Upper lobe of left lung (tissue), 6 donors: Measurements from ENCODE around the gene AKAP11. TPM values are rescaled to one million over a fixed set of nuclear protein-coding genes. Genes with fewer than 3 reads are reported as not detected.

ENCODE experiments used
- ATAC-seq, 2 donors: fragments of 200-7000 bp; cut with Tn5 transposase; one replicate each; pipeline ENCODE4 v1.9.1; 2022; ENCODE audit warnings: mild to moderate bottlenecking in 2 of 2, moderate library complexity in 2 of 2; ENCODE audit not compliant: low FRiP score in 2 of 2
- DNase-seq, 2 donors: peaks; one replicate each; pipeline ENCODE4 v3.0.0-alpha.2; 2019 to 2020
- H3K27ac ChIP-seq, 4 donors: fragments of 200-600 bp; sonication (generic); one replicate each; pipeline ENCODE4 v1.5.1; 2016 to 2019
- H3K27me3 ChIP-seq, 4 donors: fragments of 200-600 bp; sonication (generic); one replicate each; pipeline ENCODE4 v1.5.1; 2017 to 2019
- H3K36me3 ChIP-seq, 4 donors: fragments of 200-600 bp; sonication (generic); one replicate each; pipeline ENCODE4 v1.5.1; 2016 to 2019
- H3K4me1 ChIP-seq, 4 donors: fragments of 200-600 bp; sonication (generic); one replicate each; pipeline ENCODE4 v1.5.1; 2018 to 2019
- H3K4me3 ChIP-seq, 4 donors: fragments of 200-600 bp; sonication (generic); one replicate each; pipeline ENCODE4 v1.5.1; 2017 to 2019; ENCODE audit warnings: mild to moderate bottlenecking in 2 of 4, moderate library complexity in 1 of 4
- H3K9me3 ChIP-seq, 4 donors: fragments of 200-600 bp; sonication (generic); one replicate each; pipeline ENCODE4 v1.5.1; 2018 to 2019
- EP300 ChIP-seq, 4 donors: sonication (generic); formaldehyde crosslinking; IDR thresholded peaks; one replicate each; pipeline ENCODE4 v1.5.1; 2017; ENCODE audit warnings: antibody characterized with exemption in 4 of 4, control low read depth in 2 of 4
- POLR2A ChIP-seq, 4 donors: fragments of 450-650 bp; IDR thresholded peaks; one replicate each; pipeline ENCODE4 v1.5.1; 2016 to 2017; ENCODE audit warnings: antibody characterized with exemption in 4 of 4, mild to moderate bottlenecking in 2 of 4
- POLR2AphosphoS5 ChIP-seq, 2 donors: sonication (generic); formaldehyde crosslinking; IDR thresholded peaks; one replicate each; pipeline ENCODE4 v1.5.1; 2017; ENCODE audit warnings: antibody characterized with exemption in 2 of 2
- WGBS, 2 donors: methylation state at CpG; one replicate each; pipeline ENCODE4 v1.1.5; 2017 to 2018; 5-methylcytosine and 5-hydroxymethylcytosine counted together
- total RNA-seq, 6 donors: library from RNA; depleted of rRNA in 4 of 6; stranded (reverse); fragments of >200 nt in 4 of 6; gene quantifications; one replicate each; pipeline versions ENCODE4 v1.1.0 to v1.2.1, GENCODE V29; 2016 to 2021
- TF ChIP-seq, protein P1 (sequence below), 6 experiments: fragments of 450-650 bp in 4 of 6; fragments of 200-600 bp in 2 of 6; sonication (generic) in 2 of 6; IDR thresholded peaks; one replicate each; pipeline ENCODE4 v1.5.1; 2016 to 2019; ENCODE audit warnings: antibody characterized with exemption in 6 of 6
- donor health status: DM: no; HTN: no; CAD: no; lungs with moderate emphysema.
- donor health status: DM: no; HTN: yes; CAD: no; lungs with severe emphysema.

AKAP11 gene
- total RNA-seq, 6 donors from 2014 or later = 22.8 to 72.2 (median 25.9) TPM

DNA sequence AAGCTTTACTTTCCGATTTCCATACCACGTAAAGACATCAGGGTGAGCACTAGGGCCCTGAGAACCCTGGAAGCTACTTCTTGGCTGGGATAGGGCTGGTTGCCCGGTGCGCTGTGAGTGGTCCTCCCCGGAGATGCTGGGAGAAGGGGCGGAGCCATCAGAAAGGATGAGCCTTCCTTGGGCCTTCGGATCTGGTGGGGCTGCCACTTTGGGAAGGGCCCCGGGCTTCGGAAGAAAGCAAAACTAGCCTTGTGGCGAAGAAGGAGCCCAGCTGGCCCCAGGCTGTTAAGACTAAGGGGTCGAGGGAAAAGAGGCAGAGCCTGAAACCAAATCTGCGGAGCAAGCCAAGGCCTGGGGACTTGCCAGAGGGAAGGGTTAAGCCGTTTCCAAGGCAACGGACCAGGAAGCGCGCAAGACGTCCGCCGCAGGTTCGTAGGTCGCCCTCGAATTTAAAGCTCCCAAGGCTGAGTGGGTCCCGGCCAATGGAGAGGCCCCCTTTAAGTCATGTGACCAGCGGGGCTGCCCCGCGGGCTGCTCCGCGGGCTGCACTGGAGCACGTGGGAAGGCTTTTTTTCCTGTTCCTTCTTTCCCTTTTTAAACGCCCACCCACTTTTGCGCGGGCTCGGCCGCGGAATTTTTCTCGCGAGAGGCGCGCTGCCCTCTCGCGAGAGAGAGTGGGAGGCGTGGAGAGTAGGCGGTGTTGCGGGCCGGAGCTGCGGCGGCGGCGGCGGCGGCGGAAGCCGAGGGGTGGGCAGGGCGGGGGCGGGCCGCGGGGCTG lies 426 bp upstream of the AKAP11 start:
- H3K27me3 ChIP-seq = no peaks in the 10 kb centered on the region
- H3K27ac ChIP-seq = peak overlapping the region; percentile 85 to 94 (median 88)
- H3K4me3 ChIP-seq = peak overlapping the region; percentile 60 to 97 (median 92)
- peak; percentile 93 to 97 for DNase-seq
- no peaks in the 10 kb centered on the region for H3K36me3 ChIP-seq
- WGBS, 2 donors = 7 to 9% methylated on average over 38 to 39 of the region's 57 CpGs
- H3K9me3 ChIP-seq = no peaks in the 10 kb centered on the region
- TF ChIP-seq POLR2AphosphoS5 (IDR thresholded peaks at IDR 0.05) (peak in 1 of 2 donors; percentile 57), POLR2A (IDR thresholded peaks at IDR 0.05) (no peak), EP300 (IDR thresholded peaks at IDR 0.05) (peak in 1 of 4 donors; percentile 32)
- peaks cover 12 to 28% (median 19%) of the 10 kb centered on the region in 4 donors for H3K4me1 ChIP-seq
- peak; percentile 97 for ATAC-seq

DNA sequence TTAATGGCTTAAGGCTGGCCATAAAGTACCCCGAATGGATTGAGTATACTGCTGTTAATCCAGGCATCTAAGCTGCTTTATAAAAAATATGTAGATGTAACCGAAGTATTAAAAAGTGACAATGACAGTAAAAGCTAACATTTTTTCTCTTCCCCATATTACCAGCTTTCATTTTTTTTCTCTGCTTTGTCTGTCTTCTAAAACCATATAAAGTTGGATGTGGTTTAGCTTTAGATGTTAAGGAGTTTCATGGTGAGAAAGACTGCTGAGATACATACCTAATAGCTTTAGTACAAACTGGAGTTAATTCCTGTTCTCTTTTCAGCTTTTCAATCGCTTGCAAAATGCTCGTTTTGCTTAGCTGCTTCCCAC lies 838 bp downstream of the AKAP11 start:
- H3K27me3 ChIP-seq = no peaks in the 10 kb centered on the region
- peak overlapping the region; percentile 85 to 94 (median 88) for H3K27ac ChIP-seq
- TF ChIP-seq POLR2AphosphoS5 (IDR thresholded peaks at IDR 0.05) (no peak), POLR2A (IDR thresholded peaks at IDR 0.05) (no peak)
- TF ChIP-seq, protein P1, sequence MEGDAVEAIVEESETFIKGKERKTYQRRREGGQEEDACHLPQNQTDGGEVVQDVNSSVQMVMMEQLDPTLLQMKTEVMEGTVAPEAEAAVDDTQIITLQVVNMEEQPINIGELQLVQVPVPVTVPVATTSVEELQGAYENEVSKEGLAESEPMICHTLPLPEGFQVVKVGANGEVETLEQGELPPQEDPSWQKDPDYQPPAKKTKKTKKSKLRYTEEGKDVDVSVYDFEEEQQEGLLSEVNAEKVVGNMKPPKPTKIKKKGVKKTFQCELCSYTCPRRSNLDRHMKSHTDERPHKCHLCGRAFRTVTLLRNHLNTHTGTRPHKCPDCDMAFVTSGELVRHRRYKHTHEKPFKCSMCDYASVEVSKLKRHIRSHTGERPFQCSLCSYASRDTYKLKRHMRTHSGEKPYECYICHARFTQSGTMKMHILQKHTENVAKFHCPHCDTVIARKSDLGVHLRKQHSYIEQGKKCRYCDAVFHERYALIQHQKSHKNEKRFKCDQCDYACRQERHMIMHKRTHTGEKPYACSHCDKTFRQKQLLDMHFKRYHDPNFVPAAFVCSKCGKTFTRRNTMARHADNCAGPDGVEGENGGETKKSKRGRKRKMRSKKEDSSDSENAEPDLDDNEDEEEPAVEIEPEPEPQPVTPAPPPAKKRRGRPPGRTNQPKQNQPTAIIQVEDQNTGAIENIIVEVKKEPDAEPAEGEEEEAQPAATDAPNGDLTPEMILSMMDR (IDR thresholded peaks at IDR 0.05) = no peak

DNA sequence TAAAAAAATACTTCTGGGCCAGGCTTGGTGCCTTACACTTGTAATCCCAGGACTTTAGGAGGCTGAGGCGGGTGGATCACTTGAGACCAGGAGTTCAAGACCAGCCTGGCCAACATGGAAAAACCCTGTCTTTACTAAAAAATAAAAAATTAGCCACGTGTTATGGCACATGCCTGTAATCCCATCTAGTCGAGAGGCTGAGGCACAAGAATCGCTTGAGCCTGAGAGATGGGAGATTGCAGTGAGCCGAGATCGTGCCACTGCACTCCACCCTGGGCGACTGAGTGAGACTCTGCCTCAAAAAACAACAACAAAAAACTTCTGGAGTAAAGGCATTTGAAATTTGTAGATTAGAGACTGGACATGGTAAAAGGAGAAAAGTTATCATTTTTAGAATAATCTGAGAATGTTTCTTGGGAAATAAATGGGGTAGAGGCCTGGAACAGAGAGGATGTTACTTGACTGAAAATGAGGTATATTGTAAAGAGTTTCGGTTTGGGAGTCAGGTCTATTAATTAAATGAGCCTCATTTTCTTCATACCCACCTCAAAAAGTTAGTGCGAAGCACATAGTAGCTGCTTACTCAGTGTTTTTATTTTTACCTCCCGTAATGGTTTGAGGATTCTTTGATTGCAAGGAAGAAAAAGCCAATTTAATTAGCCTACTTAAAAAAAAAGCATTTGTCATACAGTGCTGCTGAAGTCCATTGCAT lies 2.6 kb downstream of the AKAP11 start:
- peak overlapping the region in 1 of 4 donors; percentile 5 for H3K27ac ChIP-seq
- TF ChIP-seq POLR2AphosphoS5 (IDR thresholded peaks at IDR 0.05) (no peak), POLR2A (IDR thresholded peaks at IDR 0.05) (no peak), EP300 (IDR thresholded peaks at IDR 0.05) (no peak)
- TF ChIP-seq, protein P1 (IDR thresholded peaks at IDR 0.05) = no peak
- H3K9me3 ChIP-seq = no peaks in the 10 kb centered on the region
- ATAC-seq (no peak), DNase-seq (no peak)
- 83 to 90% methylated on average over 10 of the region's 10 CpGs for WGBS, 2 donors
- H3K4me1 ChIP-seq = peaks cover 8 to 23% (median 20%) of the 10 kb centered on the region in 4 donors
- no peaks in the 10 kb centered on the region for H3K36me3 ChIP-seq
- no peak overlapping the region for H3K4me3 ChIP-seq
- H3K27me3 ChIP-seq = no peaks in the 10 kb centered on the region

More for the DNA sequence above, 838 bp downstream of the AKAP11 start:
- peaks cover 8 to 21% (median 16%) of the 10 kb centered on the region in 4 donors for H3K4me1 ChIP-seq
- no peak for DNase-seq
- peak overlapping the region; percentile 60 to 97 (median 92) for H3K4me3 ChIP-seq
- no peaks in the 10 kb centered on the region for H3K36me3 ChIP-seq
- WGBS, 2 donors = 3 to 7% methylated on average over 4 of the region's 4 CpGs
- ATAC-seq = no peak
- H3K9me3 ChIP-seq = no peaks in the 10 kb centered on the region

DNA sequence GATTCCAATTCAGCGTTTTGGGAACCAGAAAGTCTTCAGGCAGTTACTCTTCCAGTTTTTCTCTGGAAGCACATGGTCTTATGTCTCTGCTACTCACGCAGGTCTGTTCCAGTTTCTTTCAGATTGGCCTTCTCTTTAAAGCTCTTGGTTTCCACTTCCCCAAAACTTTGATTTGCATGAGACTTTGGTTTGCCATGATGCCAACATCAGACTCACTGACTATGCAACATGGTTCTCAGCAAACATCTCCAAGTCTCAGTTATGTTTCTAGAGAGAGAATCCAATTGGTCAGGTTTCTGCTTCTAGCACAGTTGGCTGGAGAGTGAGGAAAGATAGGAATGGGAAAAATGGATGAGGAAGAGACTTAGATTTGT lies 3.1 kb downstream of the AKAP11 start:
- ATAC-seq = no peak
- WGBS, 2 donors = 61 to 63% methylated on average over 2 of the region's 2 CpGs
- Histone ChIP-seq H3K4me3 (no peak overlapping the region), H3K9me3 (no peaks in the 10 kb centered on the region), H3K27me3 (no peaks in the 10 kb centered on the region), H3K36me3 (no peaks in the 10 kb centered on the region), H3K27ac (peak overlapping the region in 1 of 4 donors; percentile 5), H3K4me1 (peaks cover 13 to 28% (median 22%) of the 10 kb centered on the region in 4 donors)
- no peak for TF ChIP-seq POLR2A (IDR thresholded peaks at IDR 0.05)
- TF ChIP-seq POLR2AphosphoS5 (IDR thresholded peaks at IDR 0.05) = no peak
- TF ChIP-seq, protein P1 (IDR thresholded peaks at IDR 0.05) = no peak
- no peak for TF ChIP-seq EP300 (IDR thresholded peaks at IDR 0.05)
- no peak for DNase-seq

DNA sequence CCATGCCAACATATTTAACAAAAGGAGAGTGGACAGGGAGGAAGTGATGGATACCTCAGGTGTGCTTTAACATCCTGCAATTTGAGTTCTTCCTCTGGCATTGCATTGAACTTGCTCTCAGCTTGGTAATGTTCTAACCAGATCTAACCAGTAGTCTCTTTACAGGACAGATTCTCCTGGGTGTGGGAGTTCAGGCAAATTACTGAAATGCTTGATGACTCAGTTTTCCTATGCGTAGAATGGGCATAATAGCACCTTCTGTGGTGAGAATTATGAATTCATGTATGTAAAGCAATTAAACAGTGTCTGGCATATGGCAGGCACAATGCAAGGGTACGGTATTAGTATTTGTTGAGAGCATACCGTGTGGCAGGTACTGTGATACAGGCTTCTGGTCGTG lies 3.6 kb downstream of the AKAP11 start:
- DNase-seq (no peak), ATAC-seq (no peak)
- Histone ChIP-seq H3K27ac (no peak overlapping the region), H3K36me3 (no peaks in the 10 kb centered on the region), H3K4me3 (no peak overlapping the region), H3K4me1 (peaks cover 15 to 32% (median 22%) of the 10 kb centered on the region in 4 donors), H3K27me3 (no peaks in the 10 kb centered on the region), H3K9me3 (no peaks in the 10 kb centered on the region)
- TF ChIP-seq EP300 (IDR thresholded peaks at IDR 0.05) (no peak), POLR2A (IDR thresholded peaks at IDR 0.05) (no peak)
- TF ChIP-seq, protein P1 (IDR thresholded peaks at IDR 0.05) = no peak
- 97% methylated on average over 4 of the region's 4 CpGs for WGBS, 2 donors
